C4-2B (cell line): ENCODE results near the gene TNPO1.
A peak's percentile ranks its signal among the peaks of the same experiment; 100 is the strongest.

Experiments used
- H3K27ac ChIP-seq: fragments of 450-650 bp; 2 replicates; pipeline ENCODE4 v1.5.1; 2017
- CTCF ChIP-seq: fragments of 450-650 bp; conservative IDR thresholded peaks from 2 replicates; pipeline ENCODE4 v1.5.1; 2017; ENCODE audit warnings: mild to moderate bottlenecking
- ZFX ChIP-seq: fragments of 450-650 bp; IDR thresholded peaks from 2 replicates; pipeline ENCODE4 v1.6.1; 2017

TNPO1 gene

GRCh38 chr5:72816284-72817075 is at the start of gene TNPO1:
TNPO1 (plus strand) TSS chr5:72816661; CDS start chr5:72816738, 77 bp downstream.
- TF ChIP-seq CTCF (no peak), ZFX (peak; percentile 96)
- H3K27ac ChIP-seq, result peak within 1 kb of the TSS; percentile 97

GRCh38 chr5:72767289-72768010 is 49.0 kb upstream of the TNPO1 start:
- no peak overlapping the region for H3K27ac ChIP-seq
- no peak for TF ChIP-seq ZFX
- peak; percentile 55 for TF ChIP-seq CTCF

GRCh38 chr5:72770266-72770665 is 46.2 kb upstream of the TNPO1 start:
- no peak for TF ChIP-seq ZFX
- no peak for TF ChIP-seq CTCF
- H3K27ac ChIP-seq, result no peak overlapping the region

DNA sequence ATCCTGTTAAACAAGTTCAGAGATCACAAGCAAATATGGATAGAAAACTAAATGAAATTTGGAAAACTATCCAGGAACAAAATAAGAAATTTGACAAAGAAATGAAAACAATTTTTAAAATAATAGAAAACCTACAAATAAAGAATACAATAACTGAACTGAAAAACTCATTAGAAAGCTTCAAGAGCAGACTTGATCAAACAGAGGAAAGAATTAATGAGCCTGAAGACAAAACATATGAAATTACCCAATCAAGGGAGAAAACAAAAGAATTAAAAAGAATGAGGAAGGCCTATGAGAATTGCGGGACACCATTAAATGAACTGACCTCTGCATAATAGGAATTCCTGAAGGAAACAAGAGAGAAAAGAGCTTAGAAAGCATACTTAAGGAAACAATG is 39.8 kb upstream of the TNPO1 start:
- TF ChIP-seq ZFX, result no peak
- TF ChIP-seq CTCF, result no peak
- no peak overlapping the region for H3K27ac ChIP-seq

GRCh38 chr5:72779520-72779919 is 36.9 kb upstream of the TNPO1 start:
- H3K27ac ChIP-seq, result no peak overlapping the region
- TF ChIP-seq ZFX, result no peak
- no peak for TF ChIP-seq CTCF

DNA sequence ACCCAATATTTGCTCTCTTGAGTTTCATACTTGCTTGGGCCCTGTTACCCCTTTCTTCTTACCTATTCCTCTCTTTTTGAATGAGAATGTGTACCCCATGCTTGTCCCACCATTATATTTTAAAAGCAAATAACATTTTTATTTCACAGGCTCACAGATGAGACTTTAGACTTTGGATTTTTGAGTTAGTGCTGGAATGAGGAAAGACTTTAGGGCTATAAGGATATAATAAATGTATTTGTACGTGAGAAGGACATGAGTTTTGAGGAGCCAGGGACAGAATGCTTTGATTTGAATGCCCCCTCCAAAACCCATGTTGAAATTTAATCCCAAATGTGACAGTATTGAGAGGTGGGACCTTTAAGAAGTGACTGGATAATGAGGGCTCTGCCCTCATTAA is 33.1 kb upstream of the TNPO1 start:
- TF ChIP-seq ZFX, result no peak
- no peak for TF ChIP-seq CTCF
- no peak overlapping the region for H3K27ac ChIP-seq

DNA sequence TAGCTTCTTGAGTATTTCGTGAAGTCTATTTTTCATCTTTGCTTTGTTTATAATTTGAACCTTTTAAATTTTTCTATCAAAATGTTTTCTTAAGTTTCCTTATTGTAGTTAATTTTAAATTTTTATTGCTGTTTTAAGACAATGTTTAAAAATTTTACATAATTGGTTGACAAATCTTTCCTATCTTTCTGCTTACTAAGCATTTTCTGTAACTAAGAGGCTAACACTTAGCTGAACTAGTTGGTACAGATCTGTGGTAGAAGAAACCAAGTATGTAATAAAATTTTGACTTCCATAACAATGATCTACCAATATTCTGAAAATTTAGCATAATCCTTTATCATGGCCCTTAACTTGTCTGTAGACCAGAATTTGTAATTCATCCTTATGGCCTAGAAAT is 32.3 kb upstream of the TNPO1 start:
- TF ChIP-seq ZFX (no peak), CTCF (no peak)

More for the DNA sequence above, 32.3 kb upstream of the TNPO1 start:
- H3K27ac ChIP-seq, result no peak overlapping the region
